H1 (cell line): Measurements from ENCODE around the gene FRMD4B.

Source experiments
- CEBPB ChIP-seq: IDR thresholded peaks from 2 replicates; pipeline ENCODE4 v1.6.1; 2012; ENCODE audit warnings: low read depth, low read length
- SIN3A ChIP-seq, 2 experiments: IDR thresholded peaks in 1 of 2; conservative IDR thresholded peaks in 1 of 2; 2 replicates each; pipeline ENCODE4 v1.6.1; 2011 to 2012; ENCODE audit warnings: low read length in 2 of 2, improper control_type of control experiment in 1 of 2, low read depth in 1 of 2, mild to moderate bottlenecking in 1 of 2
- TF ChIP-seq, protein P1 (sequence below): IDR thresholded peaks from 2 replicates; pipeline ENCODE4 v1.6.1; 2012; ENCODE audit warnings: inconsistent platforms
- TF ChIP-seq, protein P2 (sequence below), 3 experiments: IDR thresholded peaks; 1 replicate in 2 of 3; 2 replicates in 1 of 3; pipeline versions ENCODE4 v1.5.1 to v1.6.1; 2011; ENCODE audit warnings: low read length in 3 of 3, mild to moderate bottlenecking in 3 of 3, inconsistent platforms in 2 of 3, low read depth in 1 of 3, moderate library complexity in 1 of 3; ENCODE audit not compliant: insufficient read depth in 1 of 3; ENCODE audit errors: control extremely low read depth in 1 of 3

DNA sequence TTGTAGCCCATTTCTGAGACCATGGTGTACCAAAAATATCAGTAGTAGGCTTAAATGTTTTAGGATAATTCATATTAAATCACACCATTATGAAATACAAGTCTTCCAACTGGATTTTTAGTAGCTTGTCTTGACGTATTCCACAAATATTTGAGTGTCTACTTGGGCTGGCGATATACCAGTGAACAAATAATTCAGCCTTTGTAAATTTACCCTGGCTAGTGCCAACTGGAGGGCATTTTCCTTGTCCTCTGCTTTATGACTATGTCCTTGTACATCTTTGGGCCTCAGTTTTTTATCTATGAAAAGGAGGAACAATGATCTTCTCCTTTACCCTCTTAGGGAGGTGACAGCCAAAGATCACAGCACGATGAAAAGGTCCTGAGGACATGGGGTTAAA lies 114.8 kb downstream of the FRMD4B start:
- TF ChIP-seq, protein P1, sequence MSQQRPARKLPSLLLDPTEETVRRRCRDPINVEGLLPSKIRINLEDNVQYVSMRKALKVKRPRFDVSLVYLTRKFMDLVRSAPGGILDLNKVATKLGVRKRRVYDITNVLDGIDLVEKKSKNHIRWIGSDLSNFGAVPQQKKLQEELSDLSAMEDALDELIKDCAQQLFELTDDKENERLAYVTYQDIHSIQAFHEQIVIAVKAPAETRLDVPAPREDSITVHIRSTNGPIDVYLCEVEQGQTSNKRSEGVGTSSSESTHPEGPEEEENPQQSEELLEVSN, result no peak
- TF ChIP-seq, protein P2, sequence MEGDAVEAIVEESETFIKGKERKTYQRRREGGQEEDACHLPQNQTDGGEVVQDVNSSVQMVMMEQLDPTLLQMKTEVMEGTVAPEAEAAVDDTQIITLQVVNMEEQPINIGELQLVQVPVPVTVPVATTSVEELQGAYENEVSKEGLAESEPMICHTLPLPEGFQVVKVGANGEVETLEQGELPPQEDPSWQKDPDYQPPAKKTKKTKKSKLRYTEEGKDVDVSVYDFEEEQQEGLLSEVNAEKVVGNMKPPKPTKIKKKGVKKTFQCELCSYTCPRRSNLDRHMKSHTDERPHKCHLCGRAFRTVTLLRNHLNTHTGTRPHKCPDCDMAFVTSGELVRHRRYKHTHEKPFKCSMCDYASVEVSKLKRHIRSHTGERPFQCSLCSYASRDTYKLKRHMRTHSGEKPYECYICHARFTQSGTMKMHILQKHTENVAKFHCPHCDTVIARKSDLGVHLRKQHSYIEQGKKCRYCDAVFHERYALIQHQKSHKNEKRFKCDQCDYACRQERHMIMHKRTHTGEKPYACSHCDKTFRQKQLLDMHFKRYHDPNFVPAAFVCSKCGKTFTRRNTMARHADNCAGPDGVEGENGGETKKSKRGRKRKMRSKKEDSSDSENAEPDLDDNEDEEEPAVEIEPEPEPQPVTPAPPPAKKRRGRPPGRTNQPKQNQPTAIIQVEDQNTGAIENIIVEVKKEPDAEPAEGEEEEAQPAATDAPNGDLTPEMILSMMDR (IDR thresholded peaks at IDR 0.05; ENCODE audit: control extremely low read depth in 1 of 3, insufficient read depth in 1 of 3, low read depth in 1 of 3, low read length in 3 of 3), result no peak
- TF ChIP-seq CEBPB (no peak), SIN3A (conservative IDR thresholded peaks at IDR 0.05 in 1 of 2, IDR thresholded peaks at IDR 0.05 in 1 of 2; ENCODE audit: low read depth in 1 of 2, low read length in 2 of 2) (no peak)
